22Rv1 (cell line): ENCODE data around the gene ADRB1.

Source experiments
- ZFX ChIP-seq: fragments of 450-650 bp; IDR thresholded peaks from 2 replicates; pipeline ENCODE4 v1.6.1; 2017; ENCODE audit warnings: antibody characterized with exemption, borderline replicate concordance
- TF ChIP-seq, protein P1 (sequence below): fragments of 450-650 bp; IDR thresholded peaks from 2 replicates; pipeline ENCODE4 v1.5.1; 2017; ENCODE audit warnings: mild to moderate bottlenecking

DNA sequence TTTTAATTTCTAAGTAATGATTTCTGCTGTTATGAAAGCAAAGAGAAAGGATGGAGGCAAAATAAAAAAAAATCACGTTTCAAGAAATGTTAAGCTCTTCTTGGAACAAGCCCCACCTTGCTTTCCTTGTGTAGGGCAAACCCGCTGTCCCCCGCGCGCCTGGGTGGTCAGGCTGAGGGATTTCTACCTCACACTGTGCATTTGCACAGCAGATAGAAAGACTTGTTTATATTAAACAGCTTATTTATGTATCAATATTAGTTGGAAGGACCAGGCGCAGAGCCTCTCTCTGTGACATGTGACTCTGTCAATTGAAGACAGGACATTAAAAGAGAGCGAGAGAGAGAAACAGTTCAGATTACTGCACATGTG is 2.4 kb downstream of the ADRB1 start:
- TF ChIP-seq, protein P1, sequence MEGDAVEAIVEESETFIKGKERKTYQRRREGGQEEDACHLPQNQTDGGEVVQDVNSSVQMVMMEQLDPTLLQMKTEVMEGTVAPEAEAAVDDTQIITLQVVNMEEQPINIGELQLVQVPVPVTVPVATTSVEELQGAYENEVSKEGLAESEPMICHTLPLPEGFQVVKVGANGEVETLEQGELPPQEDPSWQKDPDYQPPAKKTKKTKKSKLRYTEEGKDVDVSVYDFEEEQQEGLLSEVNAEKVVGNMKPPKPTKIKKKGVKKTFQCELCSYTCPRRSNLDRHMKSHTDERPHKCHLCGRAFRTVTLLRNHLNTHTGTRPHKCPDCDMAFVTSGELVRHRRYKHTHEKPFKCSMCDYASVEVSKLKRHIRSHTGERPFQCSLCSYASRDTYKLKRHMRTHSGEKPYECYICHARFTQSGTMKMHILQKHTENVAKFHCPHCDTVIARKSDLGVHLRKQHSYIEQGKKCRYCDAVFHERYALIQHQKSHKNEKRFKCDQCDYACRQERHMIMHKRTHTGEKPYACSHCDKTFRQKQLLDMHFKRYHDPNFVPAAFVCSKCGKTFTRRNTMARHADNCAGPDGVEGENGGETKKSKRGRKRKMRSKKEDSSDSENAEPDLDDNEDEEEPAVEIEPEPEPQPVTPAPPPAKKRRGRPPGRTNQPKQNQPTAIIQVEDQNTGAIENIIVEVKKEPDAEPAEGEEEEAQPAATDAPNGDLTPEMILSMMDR, result no peak
- no peak for TF ChIP-seq ZFX
